HG03159 (cell line): ENCODE results near the gene CLDN6.
A peak's percentile ranks its signal among the peaks of the same experiment; 100 is the strongest.

Experiments
- ATAC-seq: cut with Tn5 transposase; IDR thresholded peaks from one replicate; pipeline ENCODE4 v1.9.1; 2021; ENCODE audit warnings: mild to moderate bottlenecking, moderate library complexity; ENCODE audit not compliant: unreplicated experiment

CLDN6 gene

DNA sequence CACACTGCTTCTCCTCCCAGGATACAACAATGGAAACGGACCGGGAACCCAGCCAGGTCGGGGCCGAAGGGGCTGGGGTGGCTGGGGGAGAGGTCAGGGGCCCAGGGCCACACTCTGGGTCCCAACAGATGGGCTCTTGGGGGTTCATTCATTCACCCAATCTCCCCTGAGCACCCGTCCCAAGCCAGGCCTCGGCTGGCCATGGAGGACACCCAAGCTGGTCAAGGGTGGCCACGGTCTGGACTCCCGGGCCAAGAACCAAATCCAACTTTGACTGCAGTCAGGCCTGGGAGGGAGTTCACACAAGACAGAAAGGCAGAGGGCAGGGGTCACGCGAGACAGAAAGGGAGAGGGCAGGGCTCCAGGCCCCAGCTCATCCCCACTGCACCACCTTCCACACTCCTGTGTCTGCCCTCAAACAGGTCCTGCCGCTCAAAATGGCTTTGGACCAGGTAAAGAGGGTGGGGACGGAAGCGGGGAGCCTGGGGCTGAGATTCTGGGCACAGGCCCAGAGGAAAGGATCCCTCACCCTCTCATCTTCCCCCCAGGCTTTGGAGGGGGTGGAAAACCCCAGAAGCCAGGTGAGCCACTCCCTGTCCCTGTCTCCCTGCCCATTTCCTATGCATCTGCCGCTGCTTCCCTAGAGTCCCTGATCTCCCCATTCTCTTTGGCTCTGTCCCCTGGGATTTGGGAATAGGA lies 25.5 kb downstream of the CLDN6 start:
- no peak for ATAC-seq

DNA sequence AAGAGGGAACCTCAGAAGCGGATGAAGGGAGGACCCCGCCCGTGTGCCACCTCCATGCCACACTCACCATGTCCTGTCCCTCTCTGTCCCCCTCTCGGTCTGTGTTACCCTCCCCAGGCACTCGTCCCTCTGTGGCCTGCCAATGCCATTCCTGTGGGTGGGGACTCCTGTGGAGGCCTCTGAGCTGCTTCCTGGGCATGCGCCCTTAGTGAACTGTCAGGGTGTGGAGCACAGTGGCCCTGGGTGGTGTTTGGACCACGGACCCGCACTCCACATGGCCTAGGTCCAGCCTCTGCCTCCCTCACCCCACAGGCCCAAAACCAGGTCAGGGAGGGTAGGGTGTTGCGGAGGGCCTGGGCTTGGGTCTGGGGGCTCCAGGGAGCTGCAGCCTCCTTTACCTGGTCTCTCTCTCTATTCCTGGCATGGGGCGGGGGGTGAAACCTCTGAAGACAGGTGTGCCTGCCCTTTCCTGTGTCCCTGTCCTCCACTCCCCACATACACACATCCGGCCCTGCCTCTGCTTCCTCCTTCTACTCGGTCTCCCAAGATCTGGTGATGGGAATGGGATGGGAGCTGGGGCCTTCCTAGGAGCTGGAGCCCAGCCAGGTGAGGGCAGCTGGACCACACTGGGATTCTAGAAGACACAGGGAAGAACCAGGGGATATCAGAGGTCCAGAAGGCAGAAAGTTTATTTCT lies 26.3 kb downstream of the CLDN6 start:
- no peak for ATAC-seq

DNA sequence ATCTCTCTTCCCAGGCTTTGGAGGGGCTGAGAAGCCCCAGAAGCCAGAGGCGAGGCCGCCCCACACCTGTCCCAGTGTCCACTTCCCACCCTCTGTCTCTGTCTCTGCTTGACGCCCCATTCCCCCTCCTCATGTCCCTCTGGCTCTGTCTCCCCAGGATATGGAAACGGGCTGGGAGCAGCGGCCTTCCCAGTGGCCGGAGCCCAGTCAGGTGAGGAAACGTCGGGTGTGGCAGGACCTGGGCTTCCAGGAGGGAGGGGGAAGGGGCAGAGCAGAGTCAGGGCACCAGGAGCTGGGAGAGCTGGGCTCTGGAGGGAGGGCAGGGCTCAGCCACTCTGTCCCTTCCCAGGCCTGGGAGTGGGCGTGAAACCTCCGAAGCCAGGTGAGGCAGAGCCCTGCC lies 27.1 kb downstream of the CLDN6 start:
- no peak for ATAC-seq

DNA sequence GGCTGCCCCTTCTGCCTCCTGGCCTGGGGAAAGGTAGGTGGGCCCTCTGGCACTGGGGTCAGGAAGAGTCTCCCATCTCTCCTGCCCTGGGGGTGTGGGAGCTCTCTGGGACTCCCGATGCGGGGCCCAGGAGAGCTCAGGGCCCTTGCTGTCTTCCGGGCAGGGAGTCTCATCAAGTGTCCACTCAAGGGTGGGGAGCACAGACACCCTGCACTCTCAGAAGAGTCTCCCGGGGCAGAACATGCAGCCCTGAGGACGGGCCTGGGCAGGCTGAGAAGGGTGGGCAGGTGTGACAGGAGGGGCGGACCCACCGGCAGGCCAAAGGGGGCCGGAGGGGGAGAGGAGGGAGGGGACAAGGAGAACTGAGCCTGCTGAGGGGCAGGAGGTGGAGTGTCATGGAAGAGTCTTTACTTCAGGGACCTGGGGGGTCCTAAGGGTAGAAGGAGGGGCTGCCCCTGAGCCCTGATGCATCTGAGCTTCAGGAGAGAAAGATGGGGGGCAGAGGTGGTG lies 29.3 kb downstream of the CLDN6 start:
- ATAC-seq: no peak

DNA sequence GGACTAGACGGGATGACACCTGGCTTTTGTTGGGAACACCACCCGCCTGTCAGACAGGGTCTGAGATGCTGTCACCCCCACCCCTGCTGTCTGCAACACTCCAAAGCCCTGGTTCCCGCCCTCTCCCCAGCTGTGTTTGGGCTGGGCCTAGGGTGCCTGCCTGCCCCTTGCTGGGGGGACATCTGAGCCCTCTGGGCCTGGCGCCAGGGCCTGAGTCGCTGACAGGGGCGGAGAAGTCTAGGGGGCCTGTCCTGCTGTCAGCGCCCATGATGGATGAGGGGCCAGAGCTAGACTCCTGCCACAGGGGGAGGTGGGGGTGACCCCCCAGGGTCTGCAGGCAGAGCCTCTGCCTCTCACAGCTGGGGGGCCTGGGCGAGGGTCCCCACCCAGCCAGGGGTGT lies 30.1 kb downstream of the CLDN6 start:
- no peak for ATAC-seq

DNA sequence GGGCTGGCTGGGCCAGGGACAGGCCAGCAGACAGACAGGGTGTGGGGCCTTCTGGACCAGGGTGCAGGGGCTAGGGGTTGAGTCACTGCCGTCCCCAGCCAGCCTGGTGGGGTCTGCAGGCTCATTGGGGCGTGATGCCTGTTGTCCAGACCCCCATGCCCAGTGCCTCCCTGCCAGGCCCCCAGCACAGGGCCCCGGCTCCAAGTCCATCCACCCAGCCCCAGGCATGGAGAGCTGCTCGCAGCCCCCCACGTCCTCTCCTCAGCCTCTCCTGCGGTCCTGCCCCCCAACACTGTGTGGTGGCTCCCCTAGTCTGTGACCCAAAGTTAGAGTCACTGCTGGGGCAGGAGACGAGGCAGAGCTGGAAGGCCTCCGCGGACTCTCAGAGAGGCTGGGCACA lies 30.7 kb downstream of the CLDN6 start:
- ATAC-seq: no peak

DNA sequence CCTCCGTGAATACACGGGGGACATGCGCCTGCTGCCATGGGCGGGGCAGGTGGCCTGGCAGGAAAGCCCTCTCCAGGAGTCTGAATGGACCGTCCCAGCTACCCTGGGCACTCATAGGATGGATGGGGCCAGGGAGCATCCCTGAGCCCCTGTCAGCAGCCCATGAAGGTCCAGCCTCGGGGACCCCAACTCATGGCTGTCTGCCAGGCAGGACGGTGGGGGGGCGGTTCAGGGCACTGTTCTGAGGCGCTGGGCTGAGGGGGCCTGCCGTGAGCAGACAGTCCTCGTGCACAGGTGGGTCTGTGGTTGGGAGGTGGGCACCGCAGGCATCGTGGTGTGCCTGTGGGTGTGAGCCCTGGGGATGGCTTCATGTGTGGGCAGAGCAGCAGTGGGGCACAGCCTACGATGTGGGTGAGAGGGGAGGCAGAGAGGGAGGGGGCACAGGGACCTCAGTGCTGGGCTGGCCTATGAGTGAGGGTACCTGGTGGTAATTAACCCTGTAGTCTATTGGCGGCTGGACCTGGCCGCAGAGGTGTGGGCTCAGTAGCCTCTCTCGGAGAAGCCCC lies 31.3 kb downstream of the CLDN6 start:
- no peak for ATAC-seq

DNA sequence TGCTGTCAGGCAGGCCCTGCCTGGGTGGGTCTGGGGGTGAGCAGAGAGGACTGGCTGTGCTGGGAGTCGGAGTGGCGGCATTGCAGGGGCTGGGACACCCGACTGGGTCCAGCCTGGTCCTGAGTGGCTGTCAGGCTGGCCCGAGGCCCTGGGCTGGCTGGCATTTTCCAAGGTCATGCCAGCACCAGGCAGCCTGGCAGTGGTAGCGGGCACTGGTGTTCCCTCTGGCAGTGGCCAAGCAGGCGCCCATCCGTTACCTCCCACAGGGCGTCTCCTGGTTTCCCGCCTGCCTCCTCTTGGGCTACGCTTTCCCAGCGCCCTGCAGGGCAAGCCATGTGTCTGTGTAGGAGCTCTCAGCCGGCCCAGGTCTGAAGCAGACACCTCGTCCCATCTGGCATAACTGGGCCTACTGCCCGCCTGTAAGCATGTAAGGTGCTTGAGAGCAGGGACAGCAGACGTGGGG lies 32.1 kb downstream of the CLDN6 start:
- no peak for ATAC-seq

DNA sequence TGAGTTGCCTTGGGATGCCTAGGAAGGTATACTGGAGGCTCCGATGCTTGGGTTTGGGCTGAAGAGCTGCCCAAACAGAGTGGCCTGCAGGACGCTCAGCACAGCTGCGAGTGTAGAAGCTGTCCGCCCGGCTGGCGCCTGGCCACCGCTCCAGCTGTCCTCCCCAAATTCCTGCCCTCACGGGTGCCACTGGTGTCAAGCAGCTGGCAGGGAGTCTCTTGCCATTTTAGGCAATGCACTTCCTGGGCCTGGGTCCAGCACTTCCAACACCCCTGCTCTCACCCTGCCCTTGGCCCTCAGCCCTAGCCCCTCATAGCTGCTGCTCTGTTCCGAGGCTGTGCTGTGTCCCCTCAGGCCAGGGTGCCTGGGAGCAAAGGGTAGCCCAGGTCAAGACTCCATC lies 32.5 kb downstream of the CLDN6 start:
- ATAC-seq: no peak

DNA sequence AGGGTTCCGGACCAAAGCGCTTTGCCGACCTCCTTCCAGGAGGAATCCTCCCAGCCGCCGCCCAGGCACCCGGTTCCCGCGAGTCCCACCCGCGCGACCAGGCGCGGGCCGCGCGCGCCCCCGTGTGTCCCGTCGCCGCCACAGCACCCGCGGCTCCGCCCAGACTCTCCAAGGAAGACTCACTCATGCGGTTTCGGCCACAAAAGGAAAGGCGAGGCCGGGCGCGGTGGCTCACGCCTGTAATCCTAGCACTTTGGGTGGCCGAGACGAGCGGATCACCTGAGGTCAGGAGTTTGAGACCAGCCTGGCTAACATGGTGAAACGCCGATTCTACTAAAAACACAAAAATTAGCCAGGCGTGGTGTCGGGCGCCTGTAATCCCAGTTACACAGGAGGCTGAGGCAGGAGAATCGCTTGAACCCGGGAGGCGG lies 34.3 kb downstream of the CLDN6 start:
- no peak for ATAC-seq

DNA sequence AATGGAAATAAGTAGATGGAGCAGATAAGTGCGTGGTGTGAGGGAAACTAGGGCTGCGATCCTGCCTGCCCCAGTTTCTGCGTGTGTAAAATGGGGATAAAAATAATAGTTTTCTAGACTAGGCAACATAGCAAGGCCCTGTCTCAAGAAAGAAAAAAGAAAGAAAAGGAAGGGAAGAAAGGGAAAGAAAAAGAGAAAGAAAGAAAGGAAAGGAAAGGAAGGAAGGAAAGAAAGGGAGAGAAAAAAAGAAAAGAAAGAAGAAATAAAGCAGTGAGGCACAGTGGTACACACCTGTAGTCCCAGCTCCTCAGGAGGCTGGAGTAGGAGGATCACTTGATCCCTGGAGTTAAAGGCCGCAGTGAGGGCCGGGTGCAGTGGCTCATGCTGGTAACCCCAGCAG lies 35.6 kb downstream of the CLDN6 start:
- no peak for ATAC-seq

DNA sequence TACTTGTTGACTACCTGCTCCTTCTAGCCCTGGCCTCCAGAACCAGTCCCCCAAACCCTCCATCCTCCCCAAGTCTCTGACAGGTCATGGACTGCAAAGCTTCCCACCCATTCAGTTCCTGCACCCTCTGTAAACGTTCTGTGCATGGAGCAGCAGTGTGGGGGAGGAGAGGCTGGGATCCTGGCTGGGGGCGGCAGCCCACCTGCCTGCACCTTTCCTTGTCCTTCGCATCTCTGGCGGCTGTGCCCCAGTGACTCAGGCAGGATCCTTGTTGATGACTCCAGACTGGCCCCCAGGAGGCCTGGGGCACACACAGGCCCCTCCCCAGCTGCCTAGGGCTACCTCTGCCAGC lies 36.1 kb downstream of the CLDN6 start:
- no peak for ATAC-seq

DNA sequence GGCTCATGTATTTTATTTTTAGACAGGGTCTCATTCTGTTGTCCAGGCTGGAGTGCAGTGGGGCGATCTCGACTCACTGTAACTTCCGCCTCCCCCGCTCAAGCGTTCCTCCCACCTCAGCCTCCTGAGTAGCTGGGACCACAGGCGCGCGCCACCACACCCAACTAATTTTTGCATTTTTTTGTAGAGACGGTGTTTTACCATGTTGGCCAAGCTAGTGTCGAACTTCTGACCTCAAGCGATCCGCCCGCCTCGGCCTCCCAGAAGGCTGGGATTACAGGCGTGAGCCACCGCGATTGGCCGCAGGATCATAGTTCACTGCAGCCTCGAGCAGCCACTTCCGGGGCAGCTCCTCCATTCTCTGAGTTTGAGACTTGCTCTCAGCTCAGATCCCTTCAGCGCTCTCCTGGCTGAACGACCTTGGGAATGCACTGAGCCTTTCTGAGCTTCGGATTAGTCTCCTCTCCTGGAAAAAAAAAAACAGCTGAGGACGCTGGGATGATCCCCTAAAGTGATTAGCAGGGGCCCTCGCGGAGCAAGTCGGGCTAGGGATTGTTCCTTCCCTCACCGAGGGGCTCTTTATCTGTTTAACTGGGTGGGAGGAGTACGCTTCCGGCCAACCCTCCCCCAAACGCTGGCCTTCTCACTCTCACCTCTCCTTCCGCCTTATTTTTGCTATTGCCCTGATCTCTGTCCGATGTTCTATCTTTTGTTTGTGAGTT lies 36.6 kb downstream of the CLDN6 start:
- ATAC-seq: no peak

DNA sequence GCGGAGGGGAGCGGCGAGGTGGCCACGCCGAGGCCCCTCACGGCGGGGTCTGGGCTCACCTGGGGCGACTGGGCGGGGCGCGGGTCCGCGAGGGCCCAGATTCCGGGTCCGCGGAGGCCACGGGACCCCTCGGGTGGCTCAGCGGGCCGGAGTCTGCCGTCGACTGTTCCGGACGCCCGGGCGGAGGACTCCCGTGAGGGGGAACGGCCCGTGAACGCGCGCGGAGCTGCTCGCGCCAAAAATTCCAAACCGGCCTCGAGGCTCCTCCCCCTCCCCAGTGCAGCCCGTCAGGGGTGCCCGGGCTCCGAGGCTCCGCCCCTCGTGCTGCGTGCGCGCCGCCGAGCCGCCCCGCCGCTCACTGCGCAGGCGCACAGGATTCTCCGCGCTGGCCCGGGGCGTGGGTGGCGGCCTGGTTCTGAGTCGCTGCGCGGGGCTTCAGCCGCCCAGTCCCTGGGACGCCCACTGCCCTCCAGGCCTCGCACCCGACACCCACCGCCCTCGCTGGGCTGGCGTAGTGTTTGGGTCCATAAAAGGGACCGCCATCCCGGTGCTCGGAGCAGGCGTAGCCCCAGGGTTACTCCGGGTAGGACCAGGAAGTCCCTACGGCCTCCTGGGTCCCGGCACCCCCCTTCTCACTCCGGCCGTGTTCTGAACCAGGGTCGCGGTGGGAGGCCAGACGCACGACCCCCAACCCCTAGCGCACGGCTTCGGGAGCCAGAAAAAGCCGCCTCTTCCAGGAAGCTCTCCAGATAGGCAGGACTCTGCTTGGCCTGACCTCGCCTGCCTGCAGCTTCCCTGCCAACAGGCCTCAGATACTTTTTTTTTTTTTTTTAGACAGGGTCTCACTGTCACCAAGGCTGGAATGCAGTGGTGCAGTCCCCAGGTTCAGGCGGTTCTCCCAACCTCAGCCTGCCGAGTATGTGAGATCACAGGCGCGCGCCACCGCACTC lies 37.5 kb downstream of the CLDN6 start, which contains the start of gene PKMYT1:
PKMYT1 (minus strand) TSS at position 220 of the 950 bp plus-strand sequence. CDS start 789 bp downstream, outside the sequence.
- ATAC-seq: peak; percentile 76

DNA sequence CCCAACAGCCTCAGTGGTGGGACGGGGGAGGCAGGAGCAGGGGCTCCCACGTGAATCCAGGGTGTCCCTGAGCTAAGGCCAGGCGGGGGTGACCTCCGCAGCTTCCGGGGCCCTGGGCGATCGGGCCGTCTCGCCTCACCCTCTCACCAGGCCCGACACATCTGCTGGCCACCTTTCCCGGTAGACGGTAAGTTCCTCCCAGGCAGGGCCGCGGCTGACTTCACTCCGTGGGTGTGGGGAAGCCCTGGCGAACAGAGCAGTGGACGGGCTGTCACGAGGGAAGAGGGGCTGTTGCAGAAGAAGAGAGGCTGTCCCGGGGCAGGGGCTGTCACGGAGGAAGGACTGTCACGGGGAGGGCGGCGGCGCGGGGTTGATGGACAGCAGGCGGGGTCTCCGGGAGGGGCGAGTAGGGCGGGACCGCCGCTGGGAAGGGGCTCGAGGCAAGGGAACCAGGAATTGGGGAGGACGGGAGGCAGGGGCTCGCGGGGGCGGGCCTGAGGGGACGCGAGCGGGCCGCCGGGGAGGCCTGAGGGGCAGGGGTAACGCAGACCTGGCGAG lies 38.2 kb downstream of the CLDN6 start:
- no peak for ATAC-seq

DNA sequence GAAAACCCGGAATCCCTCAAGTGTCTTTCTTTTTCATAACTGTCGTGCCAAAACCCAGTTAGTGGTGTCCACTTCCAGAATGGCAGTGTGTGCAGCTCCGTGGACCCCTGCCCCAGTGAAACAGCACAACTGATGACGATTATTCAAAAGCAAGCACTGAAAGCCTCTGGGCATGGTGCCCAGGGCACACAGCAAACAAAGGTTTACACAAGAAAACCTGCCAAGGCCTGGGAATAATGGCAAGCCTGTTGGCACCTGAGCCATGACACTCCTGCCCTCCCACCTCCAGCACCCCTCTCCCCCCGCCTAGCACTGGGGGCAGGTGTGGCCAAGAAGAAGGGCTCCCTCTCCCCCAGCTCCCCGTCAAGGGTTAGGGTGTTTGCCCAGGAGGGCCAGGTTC lies 40.5 kb downstream of the CLDN6 start:
- no peak for ATAC-seq

DNA sequence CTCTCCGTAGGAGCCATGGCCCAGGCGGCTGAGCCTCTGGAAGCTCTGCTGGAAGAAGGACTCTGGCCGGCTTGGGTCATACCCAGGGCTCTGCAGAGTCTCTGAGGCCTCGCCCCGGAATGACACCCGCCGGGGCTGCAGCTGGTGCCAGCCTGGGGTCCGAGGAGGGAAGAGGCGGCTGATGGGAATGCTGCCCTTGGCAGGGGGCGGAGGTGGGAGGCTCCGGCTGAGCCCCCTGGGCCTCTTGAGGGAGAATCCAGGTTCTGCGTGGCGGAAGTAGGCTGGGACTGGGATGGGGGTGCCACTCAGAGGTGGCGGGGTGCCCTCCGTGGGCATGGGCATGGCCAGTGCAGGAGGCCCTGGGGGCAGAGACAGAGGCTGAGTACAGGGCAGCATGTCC lies 41.3 kb downstream of the CLDN6 start:
- no peak for ATAC-seq

DNA sequence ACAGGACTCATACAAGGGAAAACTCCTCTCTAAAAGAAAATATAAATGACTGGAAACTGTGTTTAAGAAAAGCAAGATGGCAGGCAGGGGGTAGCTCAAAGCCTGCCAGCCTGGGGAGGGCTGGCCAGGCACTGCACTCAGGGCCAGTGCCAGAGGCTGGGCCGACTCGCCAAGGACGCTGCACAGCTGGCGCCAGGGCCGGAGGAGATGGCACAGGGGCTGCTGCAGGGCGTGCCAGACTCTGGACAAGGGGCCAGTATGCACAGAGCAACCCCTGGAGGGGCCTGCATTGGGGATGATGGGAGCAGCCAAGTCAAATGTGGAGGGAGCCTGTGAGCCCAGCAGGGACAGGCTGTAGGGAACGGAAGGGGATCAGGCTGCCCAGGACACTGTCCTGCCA lies 41.8 kb downstream of the CLDN6 start:
- ATAC-seq: no peak

DNA sequence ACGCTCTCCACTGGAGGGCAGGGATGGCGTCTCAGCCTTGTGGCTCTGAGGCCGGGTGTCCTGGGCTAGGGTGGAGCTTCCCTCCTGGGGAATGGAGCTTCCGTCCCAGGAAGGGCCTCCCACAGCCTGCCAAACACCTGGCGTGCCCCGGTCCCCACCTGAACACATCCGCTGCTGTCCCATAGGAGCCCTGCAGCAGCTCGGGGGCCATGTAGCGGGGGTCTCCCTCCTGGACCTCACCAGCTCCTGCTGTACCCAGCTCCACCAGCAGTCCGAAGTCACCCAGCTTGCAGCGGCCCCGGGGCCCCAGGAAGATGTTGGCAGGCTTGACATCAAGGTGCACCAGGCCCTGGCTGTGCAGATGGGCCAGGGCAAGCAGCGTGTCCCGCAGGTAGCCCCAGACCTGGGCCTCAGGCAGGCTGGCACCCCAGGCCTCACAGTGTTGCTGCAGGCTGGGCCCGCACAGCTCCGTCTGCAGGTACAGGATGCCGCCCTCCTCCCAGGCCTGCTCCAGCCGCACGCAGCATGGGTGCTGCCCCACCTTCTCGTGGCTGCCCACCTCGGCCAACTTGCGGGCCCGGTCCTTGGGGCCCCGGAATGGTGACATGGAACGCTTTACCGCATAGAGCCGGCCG lies 42.7 kb downstream of the CLDN6 start:
- ATAC-seq: no peak
